ENCODE results near the gene ACTL9.
A peak's percentile ranks its signal among the peaks of the same experiment; 100 is the strongest.

Gene ACTL9

DNA sequence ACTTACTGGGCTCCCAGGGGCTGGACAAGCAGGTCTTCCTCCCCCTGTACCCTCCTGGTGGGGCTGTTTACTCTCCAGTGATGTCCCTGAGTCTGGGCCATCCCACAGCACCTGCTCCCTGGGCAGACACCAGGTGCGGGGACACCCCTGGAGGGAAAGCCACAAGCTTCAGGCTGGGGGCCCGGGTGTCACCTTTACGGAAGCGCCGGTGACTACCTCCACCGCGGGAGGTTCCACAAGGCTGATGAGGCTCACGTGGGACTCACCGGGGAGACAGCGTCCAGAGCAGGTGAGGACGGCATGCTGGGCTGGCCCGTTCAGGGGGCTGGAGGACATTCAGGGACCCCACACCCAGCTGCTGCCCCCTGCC is 43.3 kb downstream of the ACTL9 start:
- no peak for DNase-seq (ENCODE audit: extremely low read depth, low read depth)
- TF ChIP-seq, protein P1, sequence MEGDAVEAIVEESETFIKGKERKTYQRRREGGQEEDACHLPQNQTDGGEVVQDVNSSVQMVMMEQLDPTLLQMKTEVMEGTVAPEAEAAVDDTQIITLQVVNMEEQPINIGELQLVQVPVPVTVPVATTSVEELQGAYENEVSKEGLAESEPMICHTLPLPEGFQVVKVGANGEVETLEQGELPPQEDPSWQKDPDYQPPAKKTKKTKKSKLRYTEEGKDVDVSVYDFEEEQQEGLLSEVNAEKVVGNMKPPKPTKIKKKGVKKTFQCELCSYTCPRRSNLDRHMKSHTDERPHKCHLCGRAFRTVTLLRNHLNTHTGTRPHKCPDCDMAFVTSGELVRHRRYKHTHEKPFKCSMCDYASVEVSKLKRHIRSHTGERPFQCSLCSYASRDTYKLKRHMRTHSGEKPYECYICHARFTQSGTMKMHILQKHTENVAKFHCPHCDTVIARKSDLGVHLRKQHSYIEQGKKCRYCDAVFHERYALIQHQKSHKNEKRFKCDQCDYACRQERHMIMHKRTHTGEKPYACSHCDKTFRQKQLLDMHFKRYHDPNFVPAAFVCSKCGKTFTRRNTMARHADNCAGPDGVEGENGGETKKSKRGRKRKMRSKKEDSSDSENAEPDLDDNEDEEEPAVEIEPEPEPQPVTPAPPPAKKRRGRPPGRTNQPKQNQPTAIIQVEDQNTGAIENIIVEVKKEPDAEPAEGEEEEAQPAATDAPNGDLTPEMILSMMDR (IDR thresholded peaks at IDR 0.05; ENCODE audit: low read depth, low read length): no peak

DNA sequence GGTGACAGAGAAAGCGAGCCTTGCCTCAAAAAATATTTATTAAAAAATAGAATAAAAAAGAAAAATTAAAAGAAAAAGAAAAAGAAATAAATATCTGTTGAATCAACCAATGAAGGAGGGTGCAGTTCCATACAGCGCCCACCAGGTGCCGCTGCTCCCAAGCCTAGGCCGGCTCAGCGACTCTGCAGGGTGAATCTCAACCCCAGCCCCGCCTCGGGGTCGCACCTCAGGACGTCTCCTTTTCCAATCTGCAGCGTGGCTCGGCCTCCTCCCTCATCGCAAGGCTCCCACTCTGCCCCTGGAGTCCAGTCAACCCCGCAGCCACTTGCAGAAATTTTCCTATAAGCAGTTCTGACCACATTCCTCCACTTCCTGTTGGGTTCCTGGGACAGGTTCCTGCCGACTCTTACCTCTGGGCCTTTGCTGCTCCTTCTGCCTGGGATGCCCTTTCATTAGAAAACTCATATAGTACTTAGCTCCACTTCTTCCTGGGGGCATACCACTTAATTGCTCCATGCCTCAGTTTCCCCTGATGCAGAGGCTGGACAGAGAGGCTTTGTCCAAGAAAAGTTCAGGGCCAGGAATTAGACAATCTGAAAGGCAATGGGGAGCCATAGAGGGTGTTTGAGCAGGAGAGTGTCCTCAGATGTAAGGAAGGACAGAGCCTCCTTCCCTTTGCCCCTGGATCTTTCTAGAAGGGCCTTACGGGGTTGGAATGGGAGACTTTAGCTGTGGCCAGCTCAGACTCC is 43.8 kb downstream of the ACTL9 start:
- no peak for DNase-seq (ENCODE audit: extremely low read depth, low read depth)
- TF ChIP-seq, protein P1 (IDR thresholded peaks at IDR 0.05; ENCODE audit: low read depth, low read length): peak; percentile 96

DNA sequence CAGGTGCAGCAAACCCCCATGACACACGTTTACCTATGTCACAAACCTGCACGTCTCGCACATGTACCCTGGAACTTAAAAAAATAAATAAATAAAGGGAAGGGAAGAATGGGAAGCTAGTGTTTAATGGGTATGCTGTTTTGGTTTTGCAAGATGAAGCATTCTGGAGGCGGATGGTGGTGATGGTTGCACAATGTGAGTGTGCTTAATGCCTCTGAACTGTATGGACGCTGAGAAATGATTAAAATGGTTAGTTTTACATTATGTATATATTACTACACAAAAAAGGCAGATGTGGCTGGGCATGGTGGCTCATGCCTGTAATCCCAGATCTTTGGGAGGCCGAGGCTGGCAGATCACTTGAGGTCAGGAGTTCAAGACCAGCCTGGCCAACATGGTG is 50.4 kb downstream of the ACTL9 start:
- DNase-seq (ENCODE audit: extremely low read depth, low read depth): no peak
- TF ChIP-seq, protein P1 (IDR thresholded peaks at IDR 0.05; ENCODE audit: low read depth, low read length): no peak
